Fibroblast of lung (primary cell): ENCODE results near the gene EPN3.

Experiments
- CTCF ChIP-seq, 2 donors: IDR thresholded peaks in 1 of 2; conservative IDR thresholded peaks in 1 of 2; 1 replicate in 1 of 2; 2 replicates in 1 of 2; pipeline ENCODE4 v1.5.1; 2011 to 2012; ENCODE audit warnings: low read length in 2 of 2, control low read depth in 1 of 2, inconsistent platforms in 1 of 2, low read depth in 1 of 2, mild to moderate bottlenecking in 1 of 2
- EZH2 ChIP-seq: IDR thresholded peaks from 2 replicates; pipeline ENCODE4 v1.5.1; 2012; ENCODE audit warnings: low read length, control low read depth, mild to moderate bottlenecking; ENCODE audit errors: missing control alignments

- TF ChIP-seq CTCF (conservative IDR thresholded peaks at IDR 0.05 in 1 of 2, IDR thresholded peaks at IDR 0.05 in 1 of 2; ENCODE audit: low read depth in 1 of 2, low read length in 2 of 2) (no peak), EZH2 (no peak)
Measured at GRCh38 chr17:50556803-50557202, 24.3 kb downstream of the EPN3 start.
